Hematopoietic multipotent progenitor cell treated with erythropoietin and hydrocortisone succinate and interleukin-3 and kit ligand, for 6 days (in vitro differentiated cells): ENCODE measurements around the gene JAKMIP1.

Experiments
- DNase-seq: peaks from one replicate; pipeline ENCODE4 v3.0.0-alpha.2; 2015

JAKMIP1 gene

DNA sequence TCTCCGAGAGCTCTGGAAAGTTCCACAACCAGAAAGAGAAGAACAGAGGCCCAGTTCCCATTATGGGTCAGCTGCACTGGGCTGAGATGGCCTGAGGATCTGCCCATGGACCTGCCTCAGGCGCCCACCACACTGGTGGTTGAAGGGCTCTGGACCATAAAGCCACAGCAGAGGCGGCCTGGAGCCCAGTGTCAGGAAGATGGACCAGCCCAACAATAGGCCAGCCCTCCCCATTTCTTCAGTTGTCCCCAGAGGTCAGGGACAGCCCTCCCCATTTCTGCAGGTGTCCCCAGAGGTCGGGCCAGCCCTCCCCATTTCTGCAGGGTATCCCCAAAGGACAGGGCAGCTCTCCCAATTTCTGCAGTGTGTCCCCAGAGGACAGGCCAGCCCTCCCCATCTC lies 144.9 kb downstream of the JAKMIP1 start:
- DNase-seq: no peak

GRCh38 chr4:6055030-6055429 lies 145.3 kb downstream of the JAKMIP1 start:
- no peak for DNase-seq

DNA sequence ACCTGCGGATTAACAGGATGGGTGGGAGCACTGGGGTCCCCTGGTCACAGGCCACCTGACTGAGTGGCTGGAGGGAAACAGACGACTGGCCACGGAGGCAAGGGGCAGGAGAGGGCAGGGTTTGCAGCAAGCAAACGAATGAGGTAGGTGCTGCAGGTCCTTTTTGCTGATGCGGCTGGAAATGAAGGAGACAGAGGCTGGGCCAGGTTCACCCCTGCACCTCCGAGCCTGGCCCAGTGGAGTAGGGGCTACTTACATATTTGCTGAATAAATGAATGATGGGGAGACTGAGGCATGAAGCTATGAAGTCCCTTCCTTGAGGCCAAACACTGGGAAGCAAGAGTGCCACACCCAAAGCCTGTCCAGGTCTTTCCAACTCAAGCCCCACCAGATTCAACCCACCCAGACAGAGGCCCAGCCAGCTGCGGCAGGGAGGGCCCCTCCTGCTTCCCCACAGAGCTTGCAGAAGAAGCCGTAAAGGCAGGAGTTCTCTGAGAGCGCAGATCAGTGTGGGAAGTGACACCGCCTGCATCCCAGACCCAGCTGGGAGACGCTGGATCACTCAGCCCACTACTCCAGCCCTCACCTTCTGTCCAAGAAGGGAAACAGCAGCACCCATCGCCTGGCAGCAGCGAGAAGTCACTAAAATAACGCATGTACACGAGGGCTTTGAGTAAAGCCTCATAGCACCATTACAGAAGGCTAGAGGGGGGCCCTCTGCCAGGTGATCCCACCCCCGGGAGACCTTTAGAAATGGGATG lies 146.0 kb downstream of the JAKMIP1 start:
- DNase-seq: no peak

- no peak for DNase-seq
Observed at GRCh38 chr4:6052679-6053078, 147.7 kb downstream of the JAKMIP1 start.

- DNase-seq: no peak
Observed at GRCh38 chr4:6050551-6050950, 149.8 kb downstream of the JAKMIP1 start.

DNA sequence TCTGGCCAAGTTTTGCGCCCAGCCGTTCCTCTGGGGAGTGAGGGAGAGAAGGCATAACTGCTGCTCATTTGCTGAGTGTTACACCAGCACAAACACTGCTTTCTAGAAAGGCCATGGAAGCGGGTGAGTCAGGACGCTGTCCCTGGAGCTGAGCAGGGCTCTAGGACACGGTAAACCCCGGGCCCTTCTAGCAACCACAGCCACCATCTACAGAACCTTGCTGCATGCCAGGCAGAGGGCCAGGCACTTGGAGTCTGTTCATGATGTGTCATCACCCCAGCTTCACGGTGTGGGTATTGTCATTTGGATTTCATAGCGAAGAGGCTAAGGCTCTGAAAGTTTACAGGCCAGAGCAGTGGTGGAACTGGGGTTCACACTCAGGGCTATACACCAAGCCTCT lies 150.4 kb downstream of the JAKMIP1 start:
- DNase-seq: no peak

GRCh38 chr4:6049278-6049677 lies 151.1 kb downstream of the JAKMIP1 start:
- no peak for DNase-seq

DNA sequence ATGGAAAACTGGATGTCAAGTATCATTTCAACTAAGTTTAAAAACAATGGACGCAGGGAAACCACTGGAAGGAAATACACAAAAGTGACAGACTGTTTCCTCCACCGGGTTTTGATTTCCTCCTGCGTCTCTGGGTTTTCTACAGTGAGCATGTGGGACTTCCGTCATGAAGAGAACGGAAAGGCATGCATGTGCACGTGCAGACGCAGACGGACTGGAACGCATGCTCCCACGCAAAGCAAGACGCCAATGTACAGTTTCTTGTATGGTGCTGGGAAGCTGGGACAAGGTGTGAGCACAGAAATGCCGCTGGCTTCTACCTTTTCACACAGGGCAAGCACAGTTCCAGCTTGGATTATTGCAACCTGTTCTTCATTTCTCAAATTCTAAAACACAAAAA lies 151.8 kb downstream of the JAKMIP1 start:
- no peak for DNase-seq

- DNase-seq: no peak
Observed at GRCh38 chr4:6047130-6047673, 153.1 kb downstream of the JAKMIP1 start.

DNA sequence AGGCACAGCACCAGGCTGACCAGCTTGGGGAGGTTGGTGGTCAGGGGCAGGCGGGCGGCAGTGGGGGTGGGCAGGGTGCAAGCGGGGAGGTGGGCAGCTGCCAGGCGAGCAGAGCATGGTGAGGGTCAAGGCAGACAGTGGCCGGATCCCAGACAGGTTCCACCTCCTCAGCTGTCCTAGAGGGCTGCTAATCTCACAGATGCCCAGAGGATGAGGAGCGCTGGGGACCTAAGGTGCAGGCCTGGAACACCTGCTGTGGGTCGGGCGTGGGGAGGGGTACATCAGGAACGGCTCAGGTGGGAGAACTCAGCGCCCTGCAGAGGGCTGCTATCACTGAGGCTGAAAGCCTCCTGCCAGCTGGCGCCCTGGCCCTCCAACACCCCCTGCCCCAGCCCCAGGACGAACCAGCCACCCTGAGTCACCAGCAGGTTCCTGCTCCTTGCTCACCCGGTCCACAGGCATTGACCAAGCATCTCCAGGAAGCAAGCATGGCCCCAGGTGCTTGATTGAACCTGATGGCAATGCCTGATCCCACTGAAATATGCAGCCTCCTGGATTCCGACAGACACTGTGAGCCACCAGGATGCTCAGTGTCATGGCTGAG lies 153.7 kb downstream of the JAKMIP1 start:
- DNase-seq: no peak

DNA sequence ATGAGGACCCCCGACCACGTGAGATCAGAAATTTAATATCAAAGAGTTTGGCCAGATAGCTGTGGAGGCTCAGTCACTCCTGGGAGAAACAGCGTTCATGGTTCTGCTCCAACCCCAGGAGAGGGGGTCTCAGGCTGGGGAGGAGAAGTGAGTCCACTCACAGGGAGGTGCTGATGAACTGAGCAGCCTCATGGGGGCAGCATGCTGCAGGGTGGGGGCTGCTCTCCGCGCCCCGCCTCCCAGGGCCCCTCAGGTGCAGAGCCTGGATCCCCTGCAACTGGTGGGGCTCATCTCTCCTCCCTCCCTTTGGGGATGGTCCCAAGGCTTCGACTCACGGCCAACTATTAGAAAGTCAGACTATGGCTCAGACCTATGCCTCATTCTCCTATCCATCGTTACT lies 155.5 kb downstream of the JAKMIP1 start:
- no peak for DNase-seq

DNA sequence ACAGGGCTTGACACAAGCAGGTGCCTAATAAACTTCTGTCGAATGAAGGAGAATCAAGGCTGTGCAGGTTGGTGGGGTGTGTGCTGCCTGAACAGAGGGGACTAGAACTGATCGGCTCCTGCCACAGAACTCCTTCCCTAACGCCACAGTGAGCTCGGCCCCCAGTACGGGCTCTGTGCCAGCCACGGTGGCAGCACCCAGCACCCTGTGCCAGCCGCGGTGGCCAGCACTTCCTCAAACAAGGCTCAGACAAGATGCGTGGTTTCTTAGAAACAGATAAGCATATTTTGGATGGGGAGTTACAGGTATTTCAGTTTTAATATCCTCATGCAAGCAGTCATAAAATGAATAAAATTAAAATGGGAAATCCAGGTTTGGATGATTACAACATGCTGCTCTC lies 156.1 kb downstream of the JAKMIP1 start:
- DNase-seq: no peak

DNA sequence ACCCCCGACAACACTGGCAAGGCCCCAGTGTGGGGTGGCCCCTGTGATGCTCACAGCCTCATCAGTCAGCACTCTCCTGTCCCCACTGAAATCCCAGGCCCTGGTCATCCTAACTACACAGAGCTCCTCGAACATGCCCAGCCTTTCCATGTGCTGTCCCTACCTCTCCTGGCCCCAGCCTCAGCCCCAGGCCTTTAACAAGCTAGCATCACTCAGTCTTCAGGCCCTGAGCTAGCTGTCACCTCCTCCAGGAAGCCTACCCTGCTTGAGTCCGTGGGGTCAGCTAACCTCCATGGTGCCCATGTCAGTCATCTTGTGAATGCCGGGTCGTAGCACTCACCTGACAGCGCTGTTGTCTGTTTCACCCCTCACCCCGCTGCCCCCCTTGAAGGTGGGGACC lies 156.5 kb downstream of the JAKMIP1 start:
- DNase-seq: no peak

DNA sequence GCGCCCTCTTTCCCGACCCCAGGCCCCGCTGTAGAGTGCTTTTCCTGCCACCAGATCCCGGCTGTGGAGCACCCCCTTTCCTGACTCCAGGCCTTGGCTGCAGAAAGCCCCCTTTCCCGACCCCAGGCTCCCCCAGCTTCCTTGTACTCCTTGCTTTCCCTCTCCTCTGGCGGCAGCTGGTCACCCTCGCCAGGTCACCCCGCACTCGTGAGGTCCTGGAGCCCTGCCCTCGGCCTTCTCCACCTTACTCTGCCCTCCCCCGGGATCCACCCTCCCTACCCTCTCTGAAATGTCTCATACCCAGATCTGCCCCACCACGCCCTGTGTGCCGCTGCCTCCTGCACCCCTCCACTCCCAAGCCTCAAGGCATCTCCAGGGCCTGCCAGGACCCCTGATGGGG lies 157.2 kb downstream of the JAKMIP1 start:
- DNase-seq: no peak

GRCh38 chr4:6042293-6043063 lies 157.9 kb downstream of the JAKMIP1 start:
- no peak for DNase-seq

DNA sequence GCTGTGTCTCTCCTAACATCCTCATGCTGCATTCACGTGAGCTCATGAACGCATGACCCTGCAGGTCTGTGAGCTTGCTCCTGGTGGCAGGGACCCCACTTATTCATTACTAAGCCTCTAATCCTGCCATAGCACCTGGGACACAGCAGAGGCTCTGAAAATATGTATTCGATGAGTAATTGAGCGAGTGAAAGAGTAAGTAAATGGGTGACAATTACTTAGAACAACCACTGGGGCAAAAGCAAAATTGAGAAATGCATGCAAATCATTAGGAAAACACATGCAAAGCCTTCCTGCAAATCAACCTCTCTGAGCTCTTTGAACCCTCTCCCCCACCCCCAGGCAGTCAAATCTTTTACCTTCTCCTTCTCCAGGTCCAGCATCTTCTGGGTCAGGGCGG lies 158.5 kb downstream of the JAKMIP1 start:
- DNase-seq: no peak

GRCh38 chr4:6038711-6039110 lies 161.6 kb downstream of the JAKMIP1 start:
- no peak for DNase-seq

DNA sequence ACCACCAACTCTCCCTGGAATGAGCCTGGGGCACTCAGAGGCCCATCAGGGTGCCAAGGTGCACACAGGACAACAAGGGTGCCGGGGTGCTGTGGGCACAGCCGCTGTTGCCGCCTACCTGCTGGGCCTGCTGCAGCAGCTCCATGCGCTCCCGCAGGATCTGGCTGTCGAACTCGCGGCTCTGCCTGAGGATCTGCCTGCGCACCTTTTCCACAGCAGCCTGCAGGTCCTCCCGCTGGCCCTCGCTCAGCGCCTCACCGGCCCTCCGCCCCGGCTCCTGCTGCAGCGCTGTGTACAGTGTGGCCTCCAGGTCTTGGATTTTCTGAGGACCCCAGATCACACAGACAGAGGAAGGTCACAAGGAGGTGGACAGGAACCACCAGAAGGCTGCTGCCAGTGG lies 164.6 kb downstream of the JAKMIP1 start:
- DNase-seq: no peak

GRCh38 chr4:6033381-6033780 lies 167.0 kb downstream of the JAKMIP1 start:
- DNase-seq: no peak

DNA sequence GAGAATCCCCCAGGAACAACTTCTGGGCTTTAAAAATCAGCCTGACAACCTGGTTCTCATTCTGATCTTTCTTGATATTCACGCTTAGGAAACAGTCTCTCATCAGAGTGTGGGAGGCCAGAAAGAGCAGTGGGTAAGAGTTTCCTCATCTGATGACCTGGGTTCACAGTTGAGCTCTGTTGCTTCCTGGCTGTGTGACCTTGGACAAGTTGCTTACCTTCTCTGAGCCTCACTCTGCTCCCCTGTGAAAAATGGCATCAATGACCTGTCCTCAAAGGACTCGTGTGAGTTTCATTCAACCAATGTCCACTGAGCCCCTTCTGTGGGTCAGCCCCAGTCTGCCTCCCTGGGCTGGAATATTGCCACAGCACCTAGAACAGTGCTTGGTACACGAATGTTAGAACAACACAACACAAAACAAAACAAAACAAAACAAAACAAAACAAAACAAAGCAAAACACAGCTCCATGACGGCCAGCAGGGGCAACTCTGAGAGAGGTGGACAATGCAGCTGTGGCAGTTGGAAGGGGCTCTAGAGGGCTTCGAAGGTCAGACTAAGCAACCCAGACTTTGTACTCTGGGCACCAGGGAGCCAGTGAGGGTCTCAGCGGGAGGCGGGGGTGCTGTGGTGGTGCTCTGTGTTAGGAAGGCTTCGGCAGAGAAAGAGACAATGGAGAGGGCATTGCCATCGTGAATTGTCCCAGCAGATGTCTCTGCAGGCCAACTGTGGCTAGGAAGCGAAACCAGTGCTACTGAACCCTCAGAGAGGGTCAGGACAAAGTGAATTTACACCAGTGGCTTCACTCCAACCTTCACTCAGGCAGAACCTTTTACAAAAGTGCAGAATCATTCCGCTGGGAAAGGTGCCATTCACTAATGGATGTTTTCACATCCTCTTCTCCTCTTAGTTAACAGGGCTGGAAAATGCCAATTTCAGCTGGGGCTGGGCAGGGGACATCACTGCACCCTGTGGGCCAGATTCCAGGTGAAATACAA lies 167.8 kb downstream of the JAKMIP1 start:
- DNase-seq: peak; percentile 31

GRCh38 chr4:6031846-6032245 lies 168.5 kb downstream of the JAKMIP1 start:
- no peak for DNase-seq

DNA sequence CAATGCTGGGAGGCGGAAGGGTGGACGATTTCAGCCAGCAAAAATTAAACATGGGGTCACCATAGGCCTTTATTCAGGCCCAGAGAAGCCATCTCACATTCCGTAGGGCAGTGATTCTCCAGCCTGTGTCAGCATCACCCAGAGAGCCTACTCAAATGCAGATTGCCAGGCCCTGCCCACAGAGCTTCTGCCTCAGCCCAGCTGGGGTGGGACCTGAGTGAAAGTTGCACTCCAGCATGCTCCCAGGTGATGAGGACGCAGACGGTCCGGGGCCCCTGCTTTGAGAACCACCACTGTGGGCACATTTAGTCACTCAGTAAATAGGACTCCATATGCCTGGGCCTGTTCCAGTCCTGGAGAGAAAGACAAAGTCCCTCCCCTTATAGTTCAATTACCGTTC lies 169.7 kb downstream of the JAKMIP1 start:
- DNase-seq: no peak

GRCh38 chr4:6029254-6029653 lies 171.1 kb downstream of the JAKMIP1 start:
- no peak for DNase-seq
